GM18505 (cell line): ENCODE results near the gene GGTLC2.
"Not testable (repeated sequence)": the region's sequence is repeated elsewhere in the genome, so short reads cannot be mapped to it uniquely, and the experiment has no call there.

Source experiments
- ATAC-seq: cut with Tn5 transposase; IDR thresholded peaks from one replicate; pipeline ENCODE4 v1.9.1; 2021; ENCODE audit not compliant: unreplicated experiment
- POLR2A ChIP-seq: IDR thresholded peaks from 4 replicates; pipeline ENCODE4 v1.6.1; 2011; ENCODE audit warnings: borderline replicate concordance; ENCODE audit not compliant: insufficient read depth, insufficient read length; ENCODE audit errors: extremely low read depth

The GGTLC2 gene

GRCh38 chr22:22653677-22654381 lies 9.4 kb downstream of the GGTLC2 start:
- ATAC-seq, result not testable (repeated sequence)

GRCh38 chr22:22655452-22656290 lies 11.3 kb downstream of the GGTLC2 start:
- no peak for ATAC-seq
- no peak for TF ChIP-seq POLR2A

GRCh38 chr22:22657712-22658111 lies 13.3 kb downstream of the GGTLC2 start:
- TF ChIP-seq POLR2A, result no peak
- no peak for ATAC-seq

GRCh38 chr22:22661275-22661674 lies 16.9 kb downstream of the GGTLC2 start:
- TF ChIP-seq POLR2A, result no peak
- ATAC-seq, result no peak

GRCh38 chr22:22662095-22662494 lies 17.7 kb downstream of the GGTLC2 start:
- TF ChIP-seq POLR2A, result no peak

GRCh38 chr22:22663861-22664800 lies 19.7 kb downstream of the GGTLC2 start:
- ATAC-seq, result no peak

More at GRCh38 chr22:22662095-22662494, 17.7 kb downstream of the GGTLC2 start:
- ATAC-seq, result no peak

GRCh38 chr22:22666307-22667091 lies 22.1 kb downstream of the GGTLC2 start:
- no peak for ATAC-seq
- no peak for TF ChIP-seq POLR2A

More at GRCh38 chr22:22663861-22664800, 19.7 kb downstream of the GGTLC2 start:
- TF ChIP-seq POLR2A, result no peak

- ATAC-seq, result no peak
- no peak for TF ChIP-seq POLR2A
Observed at GRCh38 chr22:22667966-22668880, 23.8 kb downstream of the GGTLC2 start.

- TF ChIP-seq POLR2A, result no peak
- ATAC-seq, result no peak
Observed at GRCh38 chr22:22669093-22669492, 24.7 kb downstream of the GGTLC2 start.

- no peak for TF ChIP-seq POLR2A
- ATAC-seq, result no peak
Observed at GRCh38 chr22:22670076-22670795, 25.8 kb downstream of the GGTLC2 start.

- no peak for ATAC-seq
- TF ChIP-seq POLR2A, result no peak
Observed at GRCh38 chr22:22671506-22671905, 27.1 kb downstream of the GGTLC2 start.

- no peak for TF ChIP-seq POLR2A
Observed at GRCh38 chr22:22673099-22673498, 28.7 kb downstream of the GGTLC2 start.

More at GRCh38 chr22:22673099-22673498, 28.7 kb downstream of the GGTLC2 start:
- ATAC-seq, result no peak
